Measurements from ENCODE around the gene PIH1D2.

DNA sequence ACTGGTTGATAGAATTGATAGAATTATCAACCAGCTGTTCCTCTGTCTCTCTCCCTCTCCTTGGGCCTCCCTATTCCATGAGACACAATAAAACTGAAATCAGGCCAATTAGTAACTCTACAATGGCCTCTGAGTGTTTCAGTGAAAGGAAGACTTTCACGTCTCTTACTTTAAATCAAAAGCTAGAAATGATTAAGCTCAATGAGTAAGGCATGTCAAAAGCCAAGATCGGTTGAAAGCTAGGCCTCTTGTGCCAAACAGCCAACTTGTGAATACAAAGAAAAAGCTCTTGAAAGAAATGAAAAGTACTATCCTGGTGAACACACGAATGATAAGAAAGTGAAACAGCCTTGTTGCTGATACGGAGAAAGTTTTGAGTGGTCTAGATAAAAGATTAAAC lies 16.6 kb downstream of the PIH1D2 start:
- TF ChIP-seq, protein P1, sequence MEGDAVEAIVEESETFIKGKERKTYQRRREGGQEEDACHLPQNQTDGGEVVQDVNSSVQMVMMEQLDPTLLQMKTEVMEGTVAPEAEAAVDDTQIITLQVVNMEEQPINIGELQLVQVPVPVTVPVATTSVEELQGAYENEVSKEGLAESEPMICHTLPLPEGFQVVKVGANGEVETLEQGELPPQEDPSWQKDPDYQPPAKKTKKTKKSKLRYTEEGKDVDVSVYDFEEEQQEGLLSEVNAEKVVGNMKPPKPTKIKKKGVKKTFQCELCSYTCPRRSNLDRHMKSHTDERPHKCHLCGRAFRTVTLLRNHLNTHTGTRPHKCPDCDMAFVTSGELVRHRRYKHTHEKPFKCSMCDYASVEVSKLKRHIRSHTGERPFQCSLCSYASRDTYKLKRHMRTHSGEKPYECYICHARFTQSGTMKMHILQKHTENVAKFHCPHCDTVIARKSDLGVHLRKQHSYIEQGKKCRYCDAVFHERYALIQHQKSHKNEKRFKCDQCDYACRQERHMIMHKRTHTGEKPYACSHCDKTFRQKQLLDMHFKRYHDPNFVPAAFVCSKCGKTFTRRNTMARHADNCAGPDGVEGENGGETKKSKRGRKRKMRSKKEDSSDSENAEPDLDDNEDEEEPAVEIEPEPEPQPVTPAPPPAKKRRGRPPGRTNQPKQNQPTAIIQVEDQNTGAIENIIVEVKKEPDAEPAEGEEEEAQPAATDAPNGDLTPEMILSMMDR (IDR thresholded peaks at IDR 0.05): no peak
- no peak for TF ChIP-seq POLR2A (IDR thresholded peaks at IDR 0.05)

All from lower leg skin (tissue), 3 donors.